NCI-H146 treated with DMSO at 0.1 percent for 48 hours (cell line): ENCODE results near the gene TARS3.
"Not testable (repeated sequence)": the region's sequence is repeated elsewhere in the genome, so short reads cannot be mapped to it uniquely, and the experiment has no call there.

Experiments
- DNase-seq: peaks from one replicate; lab custom pipeline; 2025; ENCODE audit not compliant: unreplicated experiment; lab: John Stamatoyannopoulos, UW

TARS3 gene

DNA sequence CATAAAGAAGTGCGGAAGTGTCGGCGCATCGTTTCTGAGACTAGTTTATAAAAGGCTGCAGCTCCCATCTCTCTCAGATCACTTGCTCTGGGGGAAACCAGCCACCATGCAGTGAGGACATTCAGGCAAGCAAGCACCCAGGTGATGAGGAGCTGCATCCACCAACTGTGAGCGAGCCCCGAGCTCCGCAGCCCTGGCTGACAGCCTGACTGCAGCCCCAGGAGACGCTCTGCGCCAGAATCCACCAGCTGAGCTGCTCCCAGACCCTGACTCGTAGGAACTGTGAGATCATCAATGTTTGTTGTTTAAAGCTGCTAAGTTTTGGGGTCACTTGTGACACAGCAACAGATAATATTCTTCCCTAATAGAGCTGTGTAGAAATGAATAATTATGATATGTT, 67.1 kb downstream of the TARS3 start:
- no peak for DNase-seq

DNA sequence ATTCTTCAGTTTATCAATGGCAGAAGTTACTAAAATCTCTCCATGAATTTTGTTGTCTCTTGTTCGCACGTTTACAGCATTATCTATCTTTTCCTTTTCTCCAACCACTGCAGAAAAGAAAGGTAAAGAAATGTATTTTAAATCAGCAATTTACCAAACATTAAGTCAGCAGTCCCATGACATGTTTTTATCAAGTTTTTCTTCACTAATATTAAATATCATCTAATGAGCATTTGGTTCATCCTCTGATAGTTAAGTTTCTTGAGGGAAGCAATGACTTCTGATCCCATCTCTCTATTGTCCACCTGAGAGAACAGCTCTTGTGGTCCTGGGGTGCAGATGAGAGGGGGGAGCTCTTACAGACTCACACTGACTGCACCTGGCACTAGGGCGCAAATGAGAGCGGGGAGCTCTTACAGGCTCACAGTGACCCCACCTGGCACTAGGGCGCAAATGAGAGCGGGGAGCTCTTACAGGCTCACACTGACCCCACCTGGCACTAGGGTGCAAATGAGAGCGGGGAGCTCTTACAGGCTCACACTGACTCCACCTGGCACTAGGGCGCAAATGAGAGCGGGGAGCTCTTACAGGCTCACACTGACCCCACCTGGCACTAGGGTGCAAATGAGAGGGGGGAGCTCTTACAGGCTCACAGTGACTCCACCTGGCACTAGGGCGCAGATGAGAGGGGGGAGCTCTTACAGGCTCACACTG, 69.5 kb downstream of the TARS3 start:
- DNase-seq, result not testable (repeated sequence)

DNA sequence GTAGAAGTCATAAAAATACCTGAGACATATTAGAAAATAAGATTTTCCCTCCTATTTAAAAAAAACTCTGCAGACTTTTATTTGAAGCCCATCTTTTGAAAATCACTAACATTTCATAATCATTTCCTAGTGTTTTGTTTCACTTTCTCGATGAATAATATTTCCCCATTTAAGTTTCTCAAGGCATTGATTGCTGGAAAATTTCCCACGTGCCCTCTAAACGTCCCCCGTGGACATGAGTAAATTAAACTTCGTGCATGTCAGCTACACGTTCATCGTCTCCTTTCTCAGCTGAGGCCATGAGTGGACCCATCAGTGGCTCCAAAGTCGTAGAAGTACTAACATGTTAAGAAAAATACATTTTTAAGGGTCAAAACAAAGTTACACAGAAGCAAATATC, 70.1 kb downstream of the TARS3 start:
- no peak for DNase-seq

DNA sequence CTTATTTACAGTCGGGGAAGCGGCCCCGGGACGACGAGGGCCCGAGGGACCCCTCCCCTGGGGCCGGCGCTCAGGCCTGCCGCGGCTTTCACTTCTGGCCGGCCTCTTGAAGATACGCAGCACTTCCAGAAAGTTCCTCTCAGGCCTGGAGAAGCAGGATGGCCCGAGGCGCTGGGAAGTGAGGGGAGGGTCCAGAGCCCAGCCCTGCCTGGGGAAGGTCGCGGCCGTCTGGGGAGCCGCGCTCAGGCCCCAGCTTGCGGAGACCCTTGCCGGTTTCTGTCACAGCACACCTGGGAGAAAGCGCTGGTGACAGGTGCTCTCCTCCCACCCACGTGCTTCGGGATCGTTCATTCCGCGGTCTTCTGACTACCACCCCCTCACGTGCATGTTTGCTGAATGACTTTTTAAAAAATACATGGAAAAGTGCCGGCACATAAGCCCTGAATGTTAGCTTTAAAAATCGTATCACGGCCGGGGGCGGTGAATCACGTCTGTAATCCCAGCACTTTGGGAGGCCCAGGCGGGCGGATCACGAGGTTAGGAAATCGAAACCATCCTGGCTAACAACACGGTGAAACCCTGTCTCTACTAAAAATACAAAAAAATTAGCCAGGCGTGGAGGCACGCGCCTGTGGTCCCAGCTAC, 71.4 kb downstream of the TARS3 start:
- no peak for DNase-seq

DNA sequence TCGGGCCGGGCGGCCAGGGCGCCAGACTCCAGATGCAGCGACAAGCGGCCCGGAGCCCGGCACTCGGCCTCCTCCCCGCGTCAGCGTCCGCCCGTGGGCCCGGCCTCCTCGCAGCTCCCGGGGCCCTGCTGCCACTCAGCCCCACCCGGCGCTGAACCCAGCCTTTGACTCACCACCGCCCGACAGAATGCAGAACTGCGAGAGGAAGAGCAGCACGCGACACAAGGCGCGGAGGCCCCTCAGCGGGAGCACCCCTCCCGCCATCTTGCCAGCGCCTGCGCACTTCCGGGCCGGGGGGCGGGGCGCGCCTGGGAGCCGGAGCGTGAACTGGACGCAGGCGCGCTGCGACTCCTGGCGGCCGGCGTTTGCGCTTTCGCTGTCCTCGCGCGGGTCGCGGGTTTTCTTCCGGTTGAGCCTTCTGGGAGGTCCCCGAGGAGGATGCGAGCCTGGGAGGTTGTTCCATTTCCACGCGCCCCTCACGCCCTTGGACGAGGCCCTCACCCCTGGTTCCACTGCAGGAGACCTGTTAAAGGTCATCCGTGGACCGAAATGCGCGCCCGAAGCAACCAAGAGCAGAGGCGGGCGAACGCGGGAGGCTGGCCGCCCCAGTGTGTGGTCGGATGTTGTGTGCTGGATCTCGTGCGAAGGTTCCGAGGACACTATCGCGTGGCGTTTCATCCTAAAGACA, 72.0 kb downstream of the TARS3 start, which contains the start of gene TM2D3:
TM2D3 (minus strand) TSS at position 284 of the 688 bp plus-strand sequence; CDS start at position 264, 20 bp downstream.
- DNase-seq, result peak; percentile 82

DNA sequence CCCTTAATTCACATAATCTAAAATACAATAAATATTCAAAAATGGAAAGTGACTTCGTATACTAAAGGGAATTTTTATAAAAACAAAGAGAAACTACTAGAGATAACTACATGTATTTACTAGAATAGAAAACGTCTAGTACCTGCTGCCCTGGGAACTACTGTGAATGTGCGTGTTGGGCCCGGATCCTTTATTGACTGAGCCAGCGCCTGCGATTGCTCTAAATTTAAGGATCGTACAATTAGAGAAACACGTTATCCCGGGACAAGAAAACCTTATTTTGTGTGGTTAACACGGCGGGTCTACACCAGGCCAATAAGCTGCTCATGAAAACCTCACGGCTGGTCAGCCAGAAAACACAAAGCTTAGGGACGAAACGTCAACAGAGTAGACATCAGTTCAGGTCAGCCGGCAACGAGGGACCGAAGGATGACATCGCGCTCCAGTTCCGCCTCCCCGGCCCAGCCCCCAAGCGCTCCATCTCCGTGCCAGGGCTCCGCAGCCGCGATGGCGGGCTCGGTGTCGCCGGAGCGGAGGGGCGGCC, 72.6 kb downstream of the TARS3 start:
- no peak for DNase-seq

DNA sequence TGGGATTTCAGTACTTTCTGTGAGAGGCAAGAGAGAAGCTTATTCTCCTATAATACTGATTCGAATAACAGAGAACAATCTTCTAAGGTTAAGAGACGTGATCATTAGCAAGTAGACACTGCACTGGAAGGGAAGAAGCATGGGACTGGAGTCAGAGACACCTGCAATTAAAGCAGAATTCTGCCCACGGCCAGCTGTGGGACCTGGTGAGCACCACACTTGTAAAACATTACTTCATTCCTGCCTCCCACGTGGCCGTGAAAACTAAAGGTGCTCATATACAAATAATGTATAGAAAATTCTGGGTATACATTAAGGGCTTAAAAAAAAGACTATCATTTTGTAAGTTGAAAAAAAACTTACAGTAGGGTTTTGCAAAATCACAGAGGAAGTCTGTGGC, 74.1 kb downstream of the TARS3 start:
- no peak for DNase-seq

DNA sequence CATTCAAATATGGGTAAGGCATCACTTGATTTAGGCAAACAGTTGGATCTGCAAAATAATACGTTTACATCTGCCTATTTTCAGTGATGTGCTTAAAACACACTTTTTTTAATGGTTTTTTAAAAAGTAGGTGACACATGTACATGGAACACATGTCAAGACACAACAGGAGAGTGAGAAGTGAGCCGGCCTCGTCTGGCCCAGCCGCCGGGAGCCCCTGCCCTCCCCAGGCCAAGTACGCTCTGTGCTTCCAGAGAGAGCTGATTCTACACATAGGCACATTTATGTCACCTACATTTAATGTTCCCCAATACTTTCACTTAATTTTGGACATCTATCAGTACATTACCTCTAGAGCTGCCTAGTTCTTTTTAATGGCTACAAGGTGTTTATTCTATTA, 75.9 kb downstream of the TARS3 start:
- no peak for DNase-seq

DNA sequence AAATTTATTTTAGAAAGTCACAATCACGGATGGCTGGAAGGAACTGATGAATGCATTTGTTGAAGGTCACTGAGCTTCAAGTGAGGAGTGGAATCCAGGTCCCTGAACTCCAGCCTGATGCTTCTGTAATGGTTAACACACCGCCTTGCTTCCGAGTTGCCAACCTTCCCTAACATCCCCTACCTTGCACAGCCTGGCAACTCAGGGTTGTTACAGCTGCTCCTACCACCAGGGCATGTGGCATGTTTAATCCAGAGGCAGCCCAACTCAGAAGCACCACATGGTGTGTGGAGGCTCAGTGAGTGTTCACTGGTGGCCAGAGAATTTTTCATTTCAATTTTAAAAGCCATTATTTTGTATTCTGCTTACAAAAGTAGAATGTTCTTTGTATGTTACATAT, 77.0 kb downstream of the TARS3 start:
- DNase-seq, result no peak

DNA sequence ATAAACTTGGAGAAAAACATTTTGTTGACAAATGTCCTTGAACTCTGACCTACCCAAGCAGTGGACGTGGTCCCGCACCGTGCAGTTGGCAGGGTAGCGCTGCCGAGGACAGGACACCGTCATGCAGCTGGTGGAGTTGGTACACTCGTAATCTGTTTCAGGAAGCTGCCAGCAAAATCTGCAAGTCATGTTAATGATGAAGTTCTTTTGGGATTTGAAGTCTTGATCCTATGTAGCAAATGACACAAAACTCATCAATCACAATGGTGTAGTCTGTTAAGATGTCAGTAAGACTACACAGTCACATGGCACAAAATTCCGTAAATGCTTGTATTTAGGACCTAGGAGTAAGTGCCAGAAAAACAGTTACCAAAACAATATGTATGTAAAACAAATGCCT, 77.6 kb downstream of the TARS3 start:
- no peak for DNase-seq

DNA sequence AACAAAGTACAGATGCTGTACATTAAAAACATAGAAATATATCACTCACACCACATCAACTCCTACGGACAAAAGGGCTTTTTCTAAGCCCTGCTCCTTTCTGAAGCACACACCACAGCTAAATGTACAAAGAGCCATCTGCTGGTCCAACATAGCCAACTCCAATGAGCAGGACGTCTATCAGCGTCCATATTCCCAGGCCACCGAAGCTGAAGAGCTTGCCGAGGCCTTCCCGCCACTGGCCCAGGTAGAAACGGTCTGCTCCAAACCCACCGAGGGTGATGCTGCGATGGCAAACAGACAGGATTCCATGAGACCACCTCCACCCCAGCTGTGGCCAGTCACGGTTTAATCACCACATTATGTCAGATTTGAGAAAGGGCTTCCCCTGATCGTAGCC, 81.9 kb downstream of the TARS3 start:
- DNase-seq, result no peak

DNA sequence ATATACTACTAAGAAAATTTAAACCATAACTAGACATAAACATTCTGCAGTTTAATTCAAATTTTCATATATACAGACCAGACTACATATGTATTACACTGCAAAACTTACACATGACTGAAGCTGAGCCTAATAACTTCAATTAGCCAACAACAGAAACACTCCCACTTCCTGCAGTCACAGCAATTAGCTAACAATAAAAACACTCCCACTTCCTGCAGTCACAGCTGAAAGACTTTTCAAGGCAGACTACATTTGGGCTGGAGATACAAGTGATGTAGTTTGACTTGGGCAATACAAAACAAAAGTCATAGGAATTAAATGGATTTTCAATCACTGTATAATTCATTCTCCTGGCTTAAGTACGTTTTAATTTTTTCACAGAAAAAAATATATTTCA, 82.4 kb downstream of the TARS3 start:
- peak; percentile 74 for DNase-seq

DNA sequence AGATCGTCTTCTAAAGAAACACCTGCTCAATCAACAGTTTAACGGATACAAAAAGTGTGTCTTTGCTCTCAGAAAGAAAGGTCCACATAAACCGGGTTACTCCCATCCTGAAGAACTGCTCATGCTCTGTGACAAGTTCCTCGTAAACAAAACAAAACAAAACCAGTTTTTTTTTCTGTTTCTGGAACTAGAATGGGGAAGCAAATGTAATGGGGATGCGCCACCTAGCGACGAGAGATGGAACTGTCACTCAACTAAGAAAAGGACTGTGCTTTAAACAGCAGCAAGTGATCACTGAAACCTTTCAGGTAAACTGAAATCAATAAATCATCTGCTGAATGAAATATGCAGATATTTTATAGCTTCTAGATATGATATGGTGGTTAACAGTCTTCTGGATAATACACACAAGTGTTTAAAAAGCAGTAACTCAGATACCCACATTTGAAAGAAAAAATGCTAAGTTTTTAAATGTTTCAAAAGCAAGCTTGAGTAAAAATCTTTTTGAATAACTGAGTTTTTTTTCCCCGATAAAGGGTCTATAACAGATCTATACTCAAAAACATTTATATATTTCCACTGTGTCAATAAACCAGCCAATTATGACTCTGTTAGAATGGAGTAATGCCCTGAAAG, 83.0 kb downstream of the TARS3 start:
- peak; percentile 62 for DNase-seq

DNA sequence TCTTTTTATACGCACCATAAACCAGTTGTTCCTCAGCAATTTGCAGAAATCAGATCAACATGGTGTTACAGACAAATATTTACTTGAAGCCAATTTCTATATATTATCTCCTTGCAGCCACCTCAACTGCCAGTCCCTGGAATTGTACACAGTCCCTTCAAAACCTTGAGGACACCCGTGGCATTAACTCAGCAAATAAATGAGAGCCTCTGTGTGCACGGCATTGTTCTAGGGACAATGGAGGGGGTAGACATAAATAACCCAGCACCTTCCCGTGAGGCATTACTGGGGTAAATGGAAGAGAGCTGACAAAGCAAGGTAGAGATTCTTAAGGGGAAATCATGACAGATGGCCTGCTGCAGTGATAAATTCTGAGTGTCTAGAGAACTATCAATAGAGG, 84.6 kb downstream of the TARS3 start:
- no peak for DNase-seq

DNA sequence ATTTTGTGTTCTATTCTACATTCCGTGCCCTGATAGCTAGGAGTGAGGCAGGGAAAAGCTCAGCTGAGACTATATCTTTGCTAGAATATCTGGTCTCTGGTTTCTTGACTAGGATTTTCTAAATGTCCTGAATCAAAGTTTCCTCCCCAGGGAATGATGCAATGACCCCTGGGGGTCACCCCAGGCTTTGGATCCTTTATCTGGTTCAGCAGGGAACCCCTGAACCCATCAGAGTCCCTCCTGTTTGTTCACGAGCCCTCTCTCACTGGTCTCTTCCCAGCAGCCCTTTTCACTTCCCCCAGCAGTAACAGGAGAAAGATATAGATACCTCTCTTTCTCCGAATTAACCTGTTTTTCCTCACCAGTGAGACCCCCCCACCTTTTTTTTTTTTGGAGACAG, 86.4 kb downstream of the TARS3 start:
- DNase-seq, result no peak

DNA sequence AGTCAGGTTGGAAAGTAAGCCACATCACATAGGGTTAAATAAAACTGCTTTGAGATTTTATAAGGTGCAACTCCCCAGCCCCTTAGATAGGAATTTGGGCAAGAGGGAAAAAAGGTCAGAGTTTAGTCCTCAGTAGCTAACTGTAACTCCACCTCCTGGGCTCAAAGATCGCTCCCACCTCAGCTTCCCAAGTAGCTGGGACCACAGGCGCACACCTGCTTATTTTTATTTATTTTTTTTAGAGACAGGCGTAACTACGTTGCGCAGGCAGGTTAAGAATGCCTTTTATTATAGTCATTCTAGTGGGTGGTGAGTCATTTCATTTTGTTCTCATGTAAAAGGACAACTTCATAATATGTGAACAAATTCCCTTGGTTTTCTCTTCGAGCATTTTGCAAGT, 86.8 kb downstream of the TARS3 start:
- no peak for DNase-seq

DNA sequence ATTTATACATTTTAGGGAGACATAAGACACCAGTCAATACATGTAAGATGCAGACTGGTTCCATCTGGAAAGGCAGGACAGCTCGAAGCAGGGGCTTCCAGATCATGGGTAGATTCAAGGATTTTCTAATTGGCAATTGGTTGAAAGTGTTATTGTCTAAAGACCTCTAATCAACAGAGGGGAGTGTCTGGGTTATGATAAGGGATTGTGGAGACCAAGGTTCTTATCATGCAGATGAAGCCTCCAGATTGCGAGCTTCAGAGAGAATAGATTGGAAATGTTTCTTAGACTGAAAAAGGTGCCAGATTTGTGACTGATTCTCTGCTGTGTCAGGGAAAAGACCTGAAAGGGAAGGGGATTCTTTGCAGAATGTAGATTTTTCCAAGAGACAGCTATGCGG, 87.2 kb downstream of the TARS3 start:
- no peak for DNase-seq

DNA sequence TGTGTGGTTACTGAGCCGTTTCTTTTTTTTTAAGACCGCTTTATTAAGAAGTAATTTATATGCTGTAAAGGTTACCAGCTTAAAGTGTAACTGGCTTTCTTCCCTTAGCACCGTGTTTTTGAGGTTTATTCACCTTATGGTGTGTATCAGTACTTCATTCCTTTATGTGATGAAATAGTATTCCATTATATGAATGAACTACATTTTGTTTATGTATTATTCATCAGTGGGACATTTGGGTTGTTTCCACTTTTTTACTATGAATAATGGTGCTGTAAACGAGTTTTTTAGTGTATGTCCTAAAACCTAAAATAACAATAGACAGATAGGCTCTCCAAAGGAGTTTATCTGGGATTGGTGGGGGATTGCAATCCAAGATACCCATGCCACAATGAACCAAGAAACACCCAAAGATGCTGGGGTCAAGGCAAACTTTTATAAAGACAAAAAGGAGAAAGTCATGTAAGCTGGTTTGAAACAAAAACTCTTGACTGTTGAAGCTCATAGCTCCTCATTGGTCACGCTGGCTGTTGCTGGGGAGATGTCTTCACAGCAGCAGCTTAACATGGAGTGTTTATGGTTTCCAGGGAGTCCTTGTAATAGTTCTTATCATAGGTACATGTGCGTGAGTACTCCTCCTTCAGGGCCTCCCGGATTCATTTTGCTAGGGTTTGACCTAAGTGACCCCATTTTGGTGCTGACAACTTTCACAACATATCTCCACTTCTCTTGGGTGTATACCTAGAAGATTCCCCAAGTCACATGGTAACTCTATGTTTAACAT, 88.1 kb downstream of the TARS3 start:
- DNase-seq, result no peak

DNA sequence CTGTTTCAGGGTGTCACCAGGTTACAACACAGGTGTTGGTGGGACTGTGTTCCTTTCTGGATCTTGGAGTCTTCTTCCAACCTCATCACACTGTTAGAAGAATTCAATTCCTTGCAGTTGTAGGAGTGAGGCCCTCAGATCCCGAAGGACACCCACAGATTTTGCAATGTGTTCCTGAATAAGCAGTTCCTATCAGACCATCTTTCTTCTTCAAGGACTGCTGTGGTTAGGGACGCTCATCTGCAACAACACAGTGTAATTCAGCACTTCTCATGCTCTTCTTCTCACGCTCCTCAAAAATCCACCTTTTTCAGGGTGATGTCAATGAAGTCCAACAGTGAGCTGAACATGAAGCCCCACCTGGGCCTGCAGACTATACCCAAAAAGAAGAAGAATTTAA, 90.9 kb downstream of the TARS3 start:
- DNase-seq, result no peak

DNA sequence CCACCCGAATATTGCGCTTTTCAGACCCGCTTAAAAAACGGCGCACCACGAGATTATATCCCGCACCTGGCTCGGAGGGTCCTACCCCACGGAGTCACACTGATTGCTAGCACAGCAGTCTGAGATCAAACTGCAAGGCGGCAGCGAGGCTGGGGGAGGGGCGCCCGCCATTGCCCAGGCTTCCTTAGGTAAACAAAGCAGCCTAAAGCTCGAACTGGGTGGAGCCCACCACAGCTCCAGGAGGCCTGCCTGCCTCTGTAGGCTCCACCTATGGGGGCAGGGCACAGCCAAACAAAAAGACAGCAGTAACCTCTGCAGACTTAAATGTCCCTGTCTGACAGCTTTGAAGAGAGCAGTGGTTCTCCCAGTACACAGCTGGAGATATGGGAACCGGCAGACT, 97.5 kb downstream of the TARS3 start:
- DNase-seq, result not testable (repeated sequence)

DNA sequence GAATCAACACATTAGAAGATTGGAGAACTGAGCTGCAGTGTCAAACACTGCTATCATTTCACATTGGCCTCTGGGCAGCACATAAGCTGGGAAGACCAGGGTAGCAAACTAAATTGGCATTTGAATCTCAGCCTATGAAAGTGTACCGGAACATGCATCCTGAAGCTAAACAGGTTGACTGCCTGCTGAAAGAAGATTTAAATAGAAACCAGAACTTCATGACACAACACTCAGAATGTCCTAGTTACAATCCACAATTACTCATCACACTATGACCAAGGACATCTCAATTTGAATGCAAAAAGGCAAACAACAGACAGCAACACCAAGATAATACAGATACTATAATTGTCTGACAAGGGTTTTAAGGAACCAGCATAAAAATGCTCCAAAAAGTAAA, 98.3 kb downstream of the TARS3 start:
- DNase-seq, result no peak
